ENCODE measurements around the gene ATG101. TPM values are rescaled to one million over a fixed set of nuclear protein-coding genes. Genes with fewer than 3 reads are reported as not detected.

ATG101 gene
- total and polyA plus RNA-seq, 9 of the 15 experiments (the other 6 are each of a cell fraction or from before 2014, with no cell fraction given) = 2.9 to 52.4 (median 29.7) TPM

GRCh38 chr12:52070185-52070925, 577 bp downstream of the ATG101 start (continued):
- TF ChIP-seq HMGN3 (IDR thresholded peaks at IDR 0.05; ENCODE audit: borderline replicate concordance, extremely low read depth, insufficient read length, low read depth, low read length) (peak; percentile 0), ZC3H4 (CRISPR knock-in tag; IDR thresholded peaks at IDR 0.05; ENCODE audit: borderline replicate concordance) (no peak), THRAP3 (IDR thresholded peaks at IDR 0.05; ENCODE audit: borderline replicate concordance) (no peak), TAF9B (IDR thresholded peaks at IDR 0.05; ENCODE audit: partially characterized antibody) (no peak), FOXJ3 (CRISPR knock-in tag; IDR thresholded peaks at IDR 0.05) (no peak), TOE1 (IDR thresholded peaks at IDR 0.05; ENCODE audit: borderline replicate concordance) (no peak), TOE1 (CRISPR knock-in tag; IDR thresholded peaks at IDR 0.05; ENCODE audit: borderline replicate concordance, low read depth) (no peak), TCFL5 (CRISPR knock-in tag; conservative IDR thresholded peaks at IDR 0.05) (no peak), TCF3 (CRISPR knock-in tag; IDR thresholded peaks at IDR 0.05) (no peak), HDAC2 (IDR thresholded peaks at IDR 0.05) (no peak; the same call in 1 of the 2 replicates), PCBP2 (IDR thresholded peaks at IDR 0.05; ENCODE audit: low read depth, low read length, poor library complexity, severe bottlenecking) (no peak), MCM5 (IDR thresholded peaks at IDR 0.05; ENCODE audit: low read depth) (no peak), NCOA1 (IDR thresholded peaks at IDR 0.05; ENCODE audit: low read depth) (no peak), ZNF23 (CRISPR knock-in tag; IDR thresholded peaks at IDR 0.05) (no peak), ZNF431 (CRISPR knock-in tag; IDR thresholded peaks at IDR 0.05) (no peak), KAT2B (IDR thresholded peaks at IDR 0.05; ENCODE audit: low read depth, low read length) (no peak), GMEB1 (CRISPR knock-in tag; IDR thresholded peaks at IDR 0.05) (no peak), SPI1 (IDR thresholded peaks at IDR 0.05; ENCODE audit: borderline replicate concordance, low read depth, low read length) (no peak), HNRNPLL (IDR thresholded peaks at IDR 0.05; ENCODE audit: low read depth, low read length, poor library complexity, severe bottlenecking) (peak; percentile 50), ZNF140 (CRISPR knock-in tag; IDR thresholded peaks at IDR 0.05) (no peak), KDM2B (CRISPR knock-in tag; IDR thresholded peaks at IDR 0.05) (0 out of 2 replicates have a peak, but pooled peaks have one; percentile 18)

All from K562 (cell line).